ENCODE data around the gene BUB3.

The BUB3 gene

GRCh38 chr10:123140983-123141390 is 13.2 kb upstream of the BUB3 start:
- DNase-seq (ENCODE audit: low read depth in 2 of 2, low spot score in 1 of 2): no peak

DNA sequence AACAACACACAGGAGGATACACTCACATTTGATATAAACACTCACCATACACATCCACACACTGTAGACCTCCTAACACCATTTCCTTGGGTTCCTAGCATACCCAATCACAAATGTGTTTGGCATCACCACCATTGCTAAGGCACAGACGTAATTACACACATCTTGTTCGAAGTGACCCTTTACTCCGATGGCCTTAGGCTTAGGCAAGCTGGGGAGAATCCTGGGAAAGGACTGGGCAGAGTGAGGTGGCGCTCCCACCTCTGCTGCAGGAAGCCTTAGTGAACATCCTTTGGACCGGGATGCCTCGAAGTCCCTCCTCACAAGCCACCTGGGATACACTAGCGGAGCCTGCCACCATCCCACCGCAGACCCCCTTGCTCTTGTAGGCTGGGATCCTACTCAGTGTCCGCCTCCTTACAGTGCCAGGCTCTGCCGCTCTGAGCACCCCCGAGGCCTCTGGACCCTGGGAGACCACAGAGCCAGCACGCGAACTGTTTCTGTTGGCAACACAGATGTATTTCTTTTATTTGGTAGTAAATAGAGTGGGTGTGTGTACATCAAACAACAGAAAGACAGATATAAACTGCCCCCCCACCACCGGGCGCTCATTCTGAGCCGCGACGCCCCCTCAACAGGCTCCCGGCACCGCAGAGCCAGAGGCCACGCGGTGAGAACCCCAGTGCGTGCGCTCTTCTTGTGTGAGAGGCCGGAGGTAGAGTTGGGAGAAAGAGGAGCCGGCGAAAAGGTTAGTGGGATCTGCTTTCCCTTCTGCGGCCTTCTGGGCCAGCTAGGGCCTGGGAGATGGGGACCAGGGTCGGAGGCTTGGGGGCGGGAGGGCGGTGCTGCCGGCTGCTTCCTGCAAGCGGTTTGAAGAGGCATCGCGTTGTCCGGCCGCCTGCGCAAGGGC is 12.2 kb upstream of the BUB3 start:
- no peak for DNase-seq (ENCODE audit: low read depth in 2 of 2, low spot score in 1 of 2)

- DNase-seq (ENCODE audit: low read depth in 2 of 2, low spot score in 1 of 2): no peak
Observed at GRCh38 chr10:123142701-123143161, 11.5 kb upstream of the BUB3 start.

GRCh38 chr10:123143162-123143824 is 10.9 kb upstream of the BUB3 start:
- DNase-seq (ENCODE audit: low read depth in 2 of 2, low spot score in 1 of 2): no peak

- no peak for DNase-seq (ENCODE audit: low read depth in 2 of 2, low spot score in 1 of 2)
Observed at GRCh38 chr10:123143825-123144168, 10.4 kb upstream of the BUB3 start.

GRCh38 chr10:123144697-123145541 is 9.3 kb upstream of the BUB3 start:
- no peak for DNase-seq (ENCODE audit: low read depth in 2 of 2, low spot score in 1 of 2)

- DNase-seq (ENCODE audit: low read depth in 2 of 2, low spot score in 1 of 2): no peak
Observed at GRCh38 chr10:123145542-123146012, 8.6 kb upstream of the BUB3 start.

DNA sequence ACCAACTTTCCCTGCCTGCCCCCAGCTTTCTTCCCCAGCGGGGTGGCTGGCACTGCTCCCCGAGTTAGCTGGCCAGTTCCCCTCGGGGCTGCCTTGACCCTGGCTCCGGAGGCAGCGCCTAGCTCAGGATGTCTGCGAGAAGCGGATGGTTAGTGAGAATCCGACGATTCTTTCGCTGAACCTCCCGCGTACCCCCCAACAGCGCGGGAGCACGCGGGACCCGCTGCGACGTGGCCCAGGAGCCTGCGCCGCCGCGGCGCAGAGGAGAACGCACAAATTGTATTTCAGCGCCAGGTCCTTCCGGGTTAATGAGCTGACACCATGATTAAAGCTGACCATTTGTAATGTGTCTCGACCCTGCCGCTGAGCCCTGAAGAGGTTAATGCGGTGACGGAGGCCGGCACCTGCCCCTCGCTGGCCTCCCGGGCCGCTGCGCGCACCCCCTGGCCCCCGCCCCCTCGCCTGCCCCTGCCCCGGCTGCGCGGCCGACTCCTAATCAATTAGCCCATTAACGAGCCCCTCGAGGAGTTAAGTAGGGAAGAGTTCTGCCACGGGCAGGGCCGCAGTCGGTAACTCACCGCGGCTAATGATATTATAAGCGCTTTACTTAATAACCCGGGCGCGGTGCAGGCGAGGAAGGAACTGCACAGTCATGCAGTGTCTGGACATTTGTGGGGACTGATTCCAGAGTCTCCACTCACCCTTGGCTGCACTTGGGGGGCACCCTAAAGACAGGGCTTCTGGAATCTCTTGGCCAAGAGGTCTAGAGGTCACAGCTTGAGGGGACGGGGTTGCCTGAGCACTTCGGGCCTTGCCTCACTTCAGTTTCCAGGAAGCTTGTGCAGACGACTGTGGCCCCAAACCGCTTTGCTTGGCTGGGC is 7.9 kb upstream of the BUB3 start:
- no peak for DNase-seq (ENCODE audit: low read depth in 2 of 2, low spot score in 1 of 2)

GRCh38 chr10:123146894-123147634 is 7.1 kb upstream of the BUB3 start:
- no peak for DNase-seq (ENCODE audit: low read depth in 2 of 2, low spot score in 1 of 2)

- DNase-seq (ENCODE audit: low read depth in 2 of 2, low spot score in 1 of 2): no peak
Observed at GRCh38 chr10:123147635-123148413, 6.4 kb upstream of the BUB3 start, which contains the start of gene HMX2. Gene HMX2 (plus strand): TSS chr10:123148136. CDS start chr10:123148379, 243 bp downstream.

- no peak for DNase-seq (ENCODE audit: low read depth in 2 of 2, low spot score in 1 of 2)
Observed at GRCh38 chr10:123148414-123149161, 5.6 kb upstream of the BUB3 start.

DNA sequence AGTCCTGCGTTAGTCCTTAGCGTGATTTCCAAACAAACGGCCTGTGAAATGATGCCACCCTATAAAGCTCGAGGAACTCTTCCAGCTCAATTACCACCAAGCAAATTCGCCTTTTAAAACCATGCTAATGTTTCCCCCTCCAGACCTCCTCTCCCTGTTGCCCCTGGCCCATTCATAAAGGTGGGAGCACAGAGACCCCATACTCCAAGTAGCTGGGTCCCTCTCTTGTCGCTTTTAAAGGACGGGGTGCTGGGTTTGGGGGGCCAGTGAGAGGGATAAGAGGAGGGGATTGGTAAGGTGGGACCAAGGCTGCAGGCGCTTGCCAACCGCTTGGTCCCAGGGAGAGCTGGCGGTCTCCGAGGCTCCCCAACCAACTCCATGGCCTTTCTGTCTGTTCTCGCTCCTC is 5.0 kb upstream of the BUB3 start:
- no peak for DNase-seq (ENCODE audit: low read depth in 2 of 2, low spot score in 1 of 2)

DNA sequence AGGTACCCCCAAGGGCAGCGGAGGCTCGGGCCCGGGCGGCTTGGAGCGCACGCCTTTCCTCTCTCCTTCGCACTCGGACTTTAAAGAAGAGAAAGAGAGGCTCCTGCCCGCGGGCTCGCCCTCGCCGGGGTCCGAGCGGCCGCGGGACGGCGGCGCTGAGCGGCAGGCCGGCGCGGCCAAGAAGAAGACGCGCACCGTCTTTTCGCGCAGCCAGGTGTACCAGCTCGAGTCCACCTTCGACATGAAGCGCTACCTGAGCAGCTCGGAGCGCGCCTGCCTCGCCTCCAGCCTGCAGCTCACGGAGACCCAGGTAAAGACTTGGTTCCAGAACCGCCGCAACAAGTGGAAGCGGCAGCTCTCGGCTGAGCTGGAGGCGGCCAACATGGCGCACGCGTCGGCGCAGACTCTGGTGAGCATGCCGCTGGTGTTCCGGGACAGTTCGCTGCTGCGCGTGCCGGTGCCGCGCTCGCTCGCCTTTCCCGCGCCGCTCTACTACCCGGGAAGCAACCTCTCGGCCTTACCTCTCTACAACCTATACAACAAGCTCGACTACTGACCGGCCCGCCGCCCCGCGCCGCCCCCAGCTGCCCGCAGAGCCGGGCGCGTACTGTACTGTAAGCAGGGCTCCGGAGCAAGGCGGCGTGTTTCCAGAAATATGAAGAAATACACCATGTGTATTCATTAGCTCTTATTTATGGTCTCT is 4.5 kb upstream of the BUB3 start:
- no peak for DNase-seq (ENCODE audit: low read depth in 2 of 2, low spot score in 1 of 2)

DNA sequence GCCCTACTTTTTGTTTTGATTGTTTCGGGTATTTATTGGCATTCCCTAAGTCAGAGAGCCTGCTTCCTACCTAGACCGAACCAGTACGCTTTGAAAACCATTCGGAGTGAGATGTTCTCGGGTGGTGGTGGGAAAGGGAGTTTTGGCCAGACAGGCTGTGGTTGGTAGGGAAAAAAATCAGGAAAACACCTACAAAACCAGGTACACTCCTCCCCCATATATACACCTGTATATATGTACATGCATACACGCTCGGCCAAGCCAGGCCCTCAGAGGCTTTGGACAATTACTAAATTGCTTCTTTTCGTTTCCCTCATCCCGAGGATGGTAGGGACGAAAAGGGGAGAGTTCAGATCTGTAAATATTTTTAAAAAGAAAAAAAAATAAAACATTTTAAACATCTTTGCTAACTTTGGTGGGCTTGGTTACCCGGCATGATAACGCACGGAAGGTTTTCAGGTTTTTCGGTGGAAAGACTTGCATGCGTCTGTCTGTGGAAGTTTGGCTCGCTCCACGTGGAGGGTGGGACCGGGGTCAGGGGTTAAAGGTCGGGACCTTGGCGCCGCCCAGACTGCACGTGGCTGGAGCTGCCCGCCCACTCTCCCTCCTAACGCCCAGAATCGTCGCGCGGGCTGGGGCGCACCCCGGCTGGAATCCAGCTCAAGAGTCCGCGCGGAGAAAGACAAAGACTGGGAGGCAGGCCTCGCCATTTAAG is 3.8 kb upstream of the BUB3 start:
- no peak for DNase-seq (ENCODE audit: low read depth in 2 of 2, low spot score in 1 of 2)

- DNase-seq (ENCODE audit: low read depth in 2 of 2, low spot score in 1 of 2): no peak
Observed at GRCh38 chr10:123150986-123151736, 3.0 kb upstream of the BUB3 start.

GRCh38 chr10:123151737-123152135 is 2.5 kb upstream of the BUB3 start:
- no peak for DNase-seq (ENCODE audit: low read depth in 2 of 2, low spot score in 1 of 2)
